Heart left ventricle (tissue), 16 donors: Measurements from ENCODE around the gene NAPG. TPM values are rescaled to one million over a fixed set of nuclear protein-coding genes. Genes with fewer than 3 reads are reported as not detected.

Experiments
- ATAC-seq, 4 donors: fragments of 200-7000 bp; cut with Tn5 transposase; one replicate each; pipeline ENCODE4 v1.9.1; 2020 to 2022; ENCODE audit warnings: moderate library complexity in 4 of 4, mild to moderate bottlenecking in 3 of 4, moderate number of reproducible peaks in 1 of 4
- DNase-seq, 5 donors: peaks; one replicate each; pipeline ENCODE4 v3.0.0-alpha.2; 2020
- H3K27ac ChIP-seq, 12 donors: fragments of 200-600 bp; sonication (generic) in 4 of 12; one replicate each; pipeline versions ENCODE4 v1.5.0 to v1.8.0; 2016 to 2022; ENCODE audit warnings: mild to moderate bottlenecking in 2 of 12
- H3K27me3 ChIP-seq, 9 donors: fragments of 200-600 bp; sonication (generic) in 2 of 9; one replicate each; pipeline versions ENCODE4 v1.5.1 to v1.8.0; 2016 to 2022; ENCODE audit warnings: mild to moderate bottlenecking in 3 of 9
- H3K36me3 ChIP-seq, 9 donors: fragments of 200-600 bp; sonication (generic) in 2 of 9; one replicate each; pipeline versions ENCODE4 v1.5.0 to v1.8.0; 2018 to 2022; ENCODE audit warnings: mild to moderate bottlenecking in 2 of 9
- H3K4me1 ChIP-seq, 12 donors: fragments of 200-600 bp; sonication (generic) in 4 of 12; one replicate each; pipeline versions ENCODE4 v1.5.0 to v1.8.0; 2016 to 2022; ENCODE audit warnings: mild to moderate bottlenecking in 3 of 12
- H3K4me3 ChIP-seq, 12 donors: fragments of 200-600 bp; sonication (generic) in 4 of 12; one replicate each; pipeline versions ENCODE4 v1.5.0 to v1.8.0; 2017 to 2022; ENCODE audit warnings: mild to moderate bottlenecking in 9 of 12, moderate library complexity in 4 of 12
- H3K9me3 ChIP-seq, 12 donors: fragments of 200-600 bp; sonication (generic) in 4 of 12; one replicate each; pipeline versions ENCODE4 v1.5.0 to v1.8.0; 2016 to 2022; ENCODE audit warnings: mild to moderate bottlenecking in 1 of 12
- CTCF ChIP-seq, 12 donors: fragments of 200-600 bp; sonication (generic) in 4 of 12; IDR thresholded peaks; one replicate each; pipeline versions ENCODE4 v1.5.0 to v1.8.0; 2018 to 2022; ENCODE audit warnings: antibody characterized with exemption in 12 of 12, mild to moderate bottlenecking in 5 of 12
- POLR2A ChIP-seq, 2 donors: fragments of 450-650 bp; IDR thresholded peaks; one replicate each; pipeline ENCODE4 v1.6.1; 2017; ENCODE audit warnings: antibody characterized with exemption in 2 of 2, mild to moderate bottlenecking in 2 of 2, moderate library complexity in 2 of 2
- WGBS, 4 donors: extraction: QIAGEN DNeasy Blood & Tissue Kit in 2 of 4; methylation state at CpG; one replicate each; pipeline versions ENCODE4 v1.1.5 to v1.1.7; 2013 to 2018; 5-methylcytosine and 5-hydroxymethylcytosine counted together
- intact Hi-C, 10 donors: fragments of 100-400 bp; cut with DNase I; formaldehyde crosslinking; loops; one replicate each; pipeline versions ENCODE4 v1.11.1 to v1.14.2; 2022
- polyA plus RNA-seq, 2 donors: library from polyadenylated mRNA; stranded (reverse); fragments of 200-250 nt; gene quantifications; one replicate each; pipeline ENCODE4 v1.2.3, GENCODE V29; 2013
- total RNA-seq, 9 donors: library from RNA; depleted of rRNA in 2 of 9; stranded (reverse); fragments of >200 nt in 2 of 9; fragmentation: NEBNext Ultra II Directional in 3 of 9; extraction: Animal tissue kit (Norgen Biotek cat#: 25700) in 3 of 9; gene quantifications; one replicate each; pipeline versions ENCODE4 v1.1.0 to v1.2.4, GENCODE V29; 2016 to 2023
- donor health status: ischemic (EF 13 %, LVEDD 7.1; RV severe dilation, severe dysfunction).
- donor health status: healthy with polysubstance abuse.
- donor health status: DM: no; HTN: yes; CAD: no.
- donor health status: DM: no; HTN: no; CAD: no.
- donor health status: ischemic (EF 25% LVEDD 6.9; RV normal size, moderate dysfunction).
- donor health status: ischemic (EF 25% LVEDD 5.7; RV mildly dilated, moderate dysfunction).
- donor health status: healthy.
- donor health status: DM: yes; HTN: yes; CAD: no.
- donor health status: ischemic (EF 35%, LVEDD 5.7; RV mildly dilated, moderate dysfunction).
- donor health status: nonischemic (EF 11% LVEDD 7.7; RV severe dilation, severe dysfunction).
- donor health status: DM: yes; HTN: yes; CAD: no.
- donor health status: PGD.
- donor health status: ischemic (EF 29% LVEDD 5.4; RV normal size, mild dysfunction).
- donor health status: nonischemic (EF 23%, LVEDD 6.1; RV moderate dilation, normal function).

Gene NAPG
- total and polyA plus RNA-seq, 11 donors: 12.7 to 46.3 (median 34.5) TPM

- WGBS, 4 donors: 73 to 83% (median 82%) methylated on average over 8 of the region's 8 CpGs
- no peak overlapping the region for H3K4me3 ChIP-seq
- no peak overlapping the region for H3K27ac ChIP-seq
- DNase-seq (no peak), ATAC-seq (no peak)
- no peaks in the 10 kb centered on the region for H3K36me3 ChIP-seq
- no peaks in the 10 kb centered on the region for H3K27me3 ChIP-seq
- TF ChIP-seq CTCF (IDR thresholded peaks at IDR 0.05) (no peak), POLR2A (IDR thresholded peaks at IDR 0.05) (no peak)
- peaks cover 0 to 7% (median 0%) of the 10 kb centered on the region in 12 donors for H3K9me3 ChIP-seq
- intact Hi-C loops: loop anchor here in 6 of 10 donors (2.0 to 10.0 kb wide), 5 partner anchors 504 to 947 kb away; partner anchors contain the start of gene RAB31 (in 1 of the 6)
- peaks cover 0 to 30% (median 19%) of the 10 kb centered on the region in 12 donors for H3K4me1 ChIP-seq
Observed at GRCh38 chr18:10521566-10521965, 4.3 kb upstream of the NAPG start.

- no peak overlapping the region for H3K27ac ChIP-seq
- no peak overlapping the region for H3K4me3 ChIP-seq
- ATAC-seq: no peak
- H3K9me3 ChIP-seq: peaks cover 0 to under 1% (median 0%) of the 10 kb centered on the region in 12 donors
- WGBS, 4 donors: 77 to 84% (median 82%) methylated on average over 2 of the region's 2 CpGs
- H3K4me1 ChIP-seq: peaks cover 3 to 40% (median 27%) of the 10 kb centered on the region in 12 donors
- H3K36me3 ChIP-seq: no peaks in the 10 kb centered on the region
- intact Hi-C loops: loop anchor here in 4 of 10 donors (5.0 to 10.0 kb wide), 4 partner anchors 505 to 948 kb away; partner anchors contain the start of gene RAB31 (in 1 of the 4)
- TF ChIP-seq CTCF (IDR thresholded peaks at IDR 0.05): no peak
- TF ChIP-seq POLR2A (IDR thresholded peaks at IDR 0.05): no peak
- no peaks in the 10 kb centered on the region for H3K27me3 ChIP-seq
- DNase-seq: no peak
Observed at GRCh38 chr18:10522574-10522973, 3.3 kb upstream of the NAPG start.

- ATAC-seq (no peak), DNase-seq (no peak)
- Histone ChIP-seq H3K36me3 (no peaks in the 10 kb centered on the region), H3K27me3 (no peaks in the 10 kb centered on the region), H3K27ac (no peak overlapping the region), H3K4me1 (peaks cover 3 to 42% (median 29%) of the 10 kb centered on the region in 12 donors), H3K4me3 (no peak overlapping the region), H3K9me3 (no peaks in the 10 kb centered on the region)
- intact Hi-C loops: loop anchor here in 4 of 10 donors (5.0 to 10.0 kb wide), 4 partner anchors 506 to 949 kb away; partner anchors contain the start of gene RAB31 (in 1 of the 4)
- TF ChIP-seq POLR2A (IDR thresholded peaks at IDR 0.05): no peak
- TF ChIP-seq CTCF (IDR thresholded peaks at IDR 0.05): no peak
- WGBS, 4 donors: 75 to 82% (median 77%) methylated on average over 4 of the region's 4 CpGs
Observed at GRCh38 chr18:10523544-10523943, 2.3 kb upstream of the NAPG start.

- peaks cover 0 to 42% (median 25%) of the 10 kb centered on the region in 12 donors for H3K4me1 ChIP-seq
- peak overlapping the region in 7 of 12 donors; percentile 76 to 98 (median 83) for H3K4me3 ChIP-seq
- no peak for ATAC-seq
- WGBS, 4 donors: 71 to 77% (median 73%) methylated on average over 11 of the region's 11 CpGs
- no peaks in the 10 kb centered on the region for H3K27me3 ChIP-seq
- H3K27ac ChIP-seq: peak overlapping the region in 6 of 12 donors; percentile 26 to 99 (median 96)
- intact Hi-C loops: loop anchor here in 4 of 10 donors (5.0 to 10.0 kb wide), 5 partner anchors 507 to 950 kb away; partner anchors contain the start of genes RAB31 (in 1 of the 4) and VAPA (in 1 of the 4)
- no peaks in the 10 kb centered on the region for H3K36me3 ChIP-seq
- H3K9me3 ChIP-seq: no peaks in the 10 kb centered on the region
- DNase-seq: no peak
- TF ChIP-seq POLR2A (IDR thresholded peaks at IDR 0.05): no peak
- TF ChIP-seq CTCF (IDR thresholded peaks at IDR 0.05): no peak
Observed at GRCh38 chr18:10524507-10525370, 1.1 kb upstream of the NAPG start.
